ENCODE data around the gene ALDH1L2.
A peak's percentile ranks its signal among the peaks of the same experiment; 100 is the strongest.

ALDH1L2 gene

DNA sequence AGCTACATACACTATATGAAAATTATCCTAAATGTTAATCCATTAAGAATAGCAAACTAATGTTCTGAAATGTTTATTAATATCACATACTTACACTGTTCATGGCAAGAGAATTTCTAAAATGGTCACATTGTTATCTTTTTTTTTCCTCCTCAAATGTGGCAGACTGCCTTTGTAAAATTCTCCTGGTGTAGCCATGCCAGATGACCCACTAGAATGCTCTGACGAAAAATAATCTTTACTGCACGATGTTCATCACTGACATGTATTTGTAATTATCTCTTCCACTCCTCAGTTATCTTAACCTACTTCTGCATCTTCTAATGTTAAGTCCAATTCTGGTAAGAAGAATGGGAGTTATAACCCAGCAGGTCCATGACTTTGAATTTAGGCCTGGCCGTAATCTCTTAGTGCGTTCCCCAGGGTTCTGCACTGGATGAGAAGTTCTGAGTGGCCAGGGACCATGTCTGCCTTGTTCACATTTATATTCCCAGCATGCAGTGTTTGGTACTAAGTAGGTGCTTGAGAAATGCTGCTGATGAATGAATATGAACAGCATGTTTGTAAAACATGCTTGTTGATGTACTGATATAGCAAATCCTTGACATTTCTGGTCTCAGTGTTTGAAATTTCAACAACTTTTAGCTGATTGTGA is 51.4 kb downstream of the ALDH1L2 start:
- Histone ChIP-seq H3K9ac (no peak overlapping the region), H3K36me3 (peaks cover 0 to 29% (median 0%) of the 10 kb centered on the region in 11 experiments; a peak in 2 of 22 replicates), H3K27ac (no peak overlapping the region), H3K9me3 (replicated peaks in 1 of 11) (no peaks in the 10 kb centered on the region; a peak in 1 of 22 replicates), H3K4me3 (no peak overlapping the region), H3K27me3 (no peaks in the 10 kb centered on the region), H3K4me2 (no peak overlapping the region), H4K20me1 (no peaks in the 10 kb centered on the region), H3K4me1 (peaks cover 7 to 20% (median 8%) of the 10 kb centered on the region in 10 experiments; a peak in 16 of 20 replicates)
- TF ChIP-seq Cebpa-rat (IDR thresholded peaks at IDR 0.05): no peak

GRCh38 chr12:105030820-105031807 is 53.1 kb downstream of the ALDH1L2 start:
- Histone ChIP-seq H3K9ac (peak overlapping the region in 1 of 11 experiments; percentile 18; a peak in 1 of 22 replicates), H3K4me1 (peaks cover 7 to 20% (median 8%) of the 10 kb centered on the region in 10 experiments; a peak in 16 of 20 replicates), H3K4me3 (no peak overlapping the region), H4K20me1 (no peaks in the 10 kb centered on the region), H3K4me2 (peak overlapping the region in 10 of 11 experiments; percentile 2 to 57 (median 24); a peak in 11 of 22 replicates), H3K36me3 (peaks cover 0 to 34% (median 0%) of the 10 kb centered on the region in 11 experiments; a peak in 2 of 22 replicates), H3K27me3 (no peaks in the 10 kb centered on the region), H3K9me3 (replicated peaks in 1 of 11) (no peaks in the 10 kb centered on the region; a peak in 1 of 22 replicates), H3K27ac (peak overlapping the region in 5 of 11 experiments; percentile 11 to 64 (median 48); a peak in 9 of 22 replicates)
- no peak for TF ChIP-seq Cebpa-rat (IDR thresholded peaks at IDR 0.05)

- H4K20me1 ChIP-seq: no peaks in the 10 kb centered on the region
- no peaks in the 10 kb centered on the region for H3K27me3 ChIP-seq
- no peak for TF ChIP-seq Cebpa-rat (IDR thresholded peaks at IDR 0.05)
- H3K4me3 ChIP-seq: no peak overlapping the region
- no peak overlapping the region for H3K27ac ChIP-seq
- no peak overlapping the region for H3K4me2 ChIP-seq
- peaks cover 4 to 16% (median 6%) of the 10 kb centered on the region in 10 experiments; a peak in 16 of 20 replicates for H3K4me1 ChIP-seq
- no peaks in the 10 kb centered on the region for H3K9me3 ChIP-seq (replicated peaks in 1 of 11)
- peaks cover 0 to 27% (median 0%) of the 10 kb centered on the region in 11 experiments; a peak in 2 of 22 replicates for H3K36me3 ChIP-seq
- H3K9ac ChIP-seq: no peak overlapping the region
Observed at GRCh38 chr12:105026411-105026810, 57.8 kb downstream of the ALDH1L2 start.

DNA sequence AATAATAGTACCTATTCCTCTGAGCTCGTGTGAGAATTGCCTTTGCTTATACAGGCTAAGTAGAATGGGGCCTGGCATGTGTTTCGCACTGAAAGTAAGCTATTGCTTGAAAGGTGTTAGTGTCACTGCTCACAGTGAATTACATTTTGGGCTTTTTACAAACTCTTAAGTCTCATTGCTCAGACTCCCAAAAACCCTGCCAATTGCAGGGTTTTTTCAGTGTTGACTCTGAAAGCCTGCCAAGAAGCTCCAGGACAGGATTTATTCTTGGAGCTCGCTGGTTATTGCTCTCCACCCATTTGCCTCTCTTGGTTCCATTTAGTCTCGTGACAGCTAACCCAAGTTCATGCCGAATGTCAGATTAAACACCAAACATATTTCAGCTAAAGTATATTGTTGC is 58.4 kb downstream of the ALDH1L2 start:
- Histone ChIP-seq H3K9me3 (replicated peaks in 1 of 11) (no peaks in the 10 kb centered on the region), H3K36me3 (peaks cover 0 to 27% (median 0%) of the 10 kb centered on the region in 11 experiments; a peak in 3 of 22 replicates), H3K27ac (no peak overlapping the region), H3K9ac (no peak overlapping the region), H4K20me1 (no peaks in the 10 kb centered on the region), H3K27me3 (no peaks in the 10 kb centered on the region), H3K4me2 (no peak overlapping the region), H3K4me3 (no peak overlapping the region), H3K4me1 (peaks cover 0 to 11% (median under 1%) of the 10 kb centered on the region in 10 experiments; a peak in 7 of 20 replicates)
- TF ChIP-seq Cebpa-rat (IDR thresholded peaks at IDR 0.05): no peak

- Histone ChIP-seq H3K4me2 (no peak overlapping the region), H3K9me3 (replicated peaks in 1 of 11) (no peaks in the 10 kb centered on the region), H3K9ac (no peak overlapping the region), H4K20me1 (no peaks in the 10 kb centered on the region), H3K27me3 (no peaks in the 10 kb centered on the region), H3K4me1 (peaks cover 0 to 1% (median 0%) of the 10 kb centered on the region in 10 experiments; a peak in 3 of 20 replicates), H3K36me3 (peaks cover 0 to 24% (median 0%) of the 10 kb centered on the region in 11 experiments; a peak in 3 of 22 replicates), H3K4me3 (no peak overlapping the region), H3K27ac (no peak overlapping the region)
- TF ChIP-seq Cebpa-rat (IDR thresholded peaks at IDR 0.05): no peak
Observed at GRCh38 chr12:105024928-105025327, 59.3 kb downstream of the ALDH1L2 start.

DNA sequence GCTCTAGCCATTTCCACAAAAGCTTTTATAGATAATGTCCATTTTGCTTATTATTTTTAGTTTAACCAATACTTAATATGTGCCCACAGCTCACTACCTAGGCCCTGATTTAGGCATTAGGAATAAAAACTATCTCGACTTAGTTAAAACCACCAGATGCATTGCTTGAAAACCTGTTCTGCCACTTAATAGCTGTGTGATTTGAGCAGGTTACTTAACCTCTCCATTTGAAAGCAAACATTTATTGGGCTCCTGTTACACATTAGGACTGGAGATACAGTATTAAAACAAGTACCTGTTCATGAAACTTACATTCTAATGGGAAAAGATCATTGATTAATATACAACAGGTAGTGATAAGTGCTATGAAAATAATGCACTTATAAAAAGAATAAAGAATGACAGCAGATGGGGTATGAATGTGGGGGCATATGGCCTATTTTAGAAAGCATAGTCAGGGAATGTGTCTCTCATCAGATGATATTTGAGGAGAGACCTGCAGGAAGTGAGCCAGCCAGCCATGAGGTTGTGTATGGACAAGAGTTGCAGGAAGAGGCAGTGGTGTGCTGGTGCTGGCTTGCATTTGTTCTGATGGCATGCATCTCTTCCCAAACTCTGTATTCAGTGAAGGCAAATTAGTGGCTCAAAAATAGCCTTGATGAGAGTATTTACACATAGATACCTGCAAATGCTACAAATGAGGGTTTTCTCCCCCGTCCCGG is 63.9 kb downstream of the ALDH1L2 start:
- H3K4me3 ChIP-seq: no peak overlapping the region
- peaks cover 22 to 41% (median 31%) of the 10 kb centered on the region in 11 experiments for H3K36me3 ChIP-seq
- no peaks in the 10 kb centered on the region; a peak in 1 of 22 replicates for H3K9me3 ChIP-seq (replicated peaks in 1 of 11)
- no peak overlapping the region for H3K27ac ChIP-seq
- H3K9ac ChIP-seq: no peak overlapping the region
- H3K27me3 ChIP-seq: no peaks in the 10 kb centered on the region
- no peak overlapping the region for H3K4me2 ChIP-seq
- TF ChIP-seq Cebpa-rat (IDR thresholded peaks at IDR 0.05): no peak
- H3K4me1 ChIP-seq: no peaks in the 10 kb centered on the region
- H4K20me1 ChIP-seq: no peaks in the 10 kb centered on the region

DNA sequence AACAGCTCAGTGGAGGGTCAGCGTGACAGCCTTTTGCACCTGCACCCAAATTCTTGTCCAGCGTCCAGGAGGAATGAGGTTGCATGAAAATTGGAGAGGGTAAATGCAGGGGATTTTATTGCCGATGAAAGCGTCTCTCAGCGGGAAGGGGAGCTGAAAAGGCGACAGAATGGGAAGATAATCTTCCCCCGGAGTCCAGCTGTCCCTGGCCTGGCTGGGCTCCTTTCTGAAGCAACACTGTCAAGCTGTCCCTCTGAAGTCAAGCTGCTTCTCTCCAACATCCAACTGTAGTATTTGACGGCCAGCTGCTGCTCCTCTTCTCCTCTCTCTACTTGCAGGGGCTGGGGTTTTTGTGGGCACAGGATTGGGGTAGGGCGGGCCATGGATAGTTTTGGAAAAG is 65.5 kb downstream of the ALDH1L2 start:
- no peaks in the 10 kb centered on the region for H4K20me1 ChIP-seq
- H3K4me1 ChIP-seq: no peaks in the 10 kb centered on the region

DNA sequence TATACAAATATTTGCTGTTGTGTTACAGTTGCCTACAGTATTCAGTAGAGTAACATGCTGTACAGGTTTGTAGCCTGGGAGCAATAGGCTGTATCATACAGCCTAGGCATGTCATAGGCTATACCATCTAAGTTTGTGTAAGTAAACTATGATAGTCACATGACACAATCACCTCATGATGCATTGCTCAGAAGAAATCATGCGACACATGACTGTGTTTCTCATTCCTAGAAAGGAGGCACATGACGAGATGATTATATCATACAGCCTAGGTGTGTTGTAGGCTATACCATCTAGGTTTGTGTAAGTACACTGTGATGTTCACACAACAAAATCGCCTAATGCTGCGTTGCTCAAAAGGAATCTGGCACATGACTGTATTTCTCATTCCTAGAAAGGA is 66.2 kb downstream of the ALDH1L2 start:
- Histone ChIP-seq H3K4me1 (no peaks in the 10 kb centered on the region), H3K36me3 (peaks cover 33 to 65% (median 53%) of the 10 kb centered on the region in 11 experiments), H3K27ac (no peak overlapping the region), H3K9me3 (replicated peaks in 1 of 11) (peaks cover under 1 to 9% (median 6%) of the 10 kb centered on the region in 11 experiments; a peak in 13 of 22 replicates), H3K4me2 (no peak overlapping the region), H4K20me1 (no peaks in the 10 kb centered on the region), H3K4me3 (no peak overlapping the region), H3K9ac (no peak overlapping the region), H3K27me3 (no peaks in the 10 kb centered on the region)
- no peak for TF ChIP-seq Cebpa-rat (IDR thresholded peaks at IDR 0.05)

More for the DNA sequence above, 65.5 kb downstream of the ALDH1L2 start:
- no peak overlapping the region for H3K27ac ChIP-seq
- H3K27me3 ChIP-seq: no peaks in the 10 kb centered on the region
- H3K9ac ChIP-seq: no peak overlapping the region
- H3K36me3 ChIP-seq: peaks cover 25 to 57% (median 45%) of the 10 kb centered on the region in 11 experiments
- H3K4me3 ChIP-seq: no peak overlapping the region
- peaks cover 0 to under 1% (median 0%) of the 10 kb centered on the region in 11 experiments; a peak in 4 of 22 replicates for H3K9me3 ChIP-seq (replicated peaks in 1 of 11)
- TF ChIP-seq Cebpa-rat (IDR thresholded peaks at IDR 0.05): no peak
- no peak overlapping the region for H3K4me2 ChIP-seq

Data from BLaER1 treated with 17β-estradiol and CSF1 and Interleukin-3, amounts not matched to agents 10 nM and 100 nM (cell line).